ENCODE results near the gene NRAP.

Gene NRAP

DNA sequence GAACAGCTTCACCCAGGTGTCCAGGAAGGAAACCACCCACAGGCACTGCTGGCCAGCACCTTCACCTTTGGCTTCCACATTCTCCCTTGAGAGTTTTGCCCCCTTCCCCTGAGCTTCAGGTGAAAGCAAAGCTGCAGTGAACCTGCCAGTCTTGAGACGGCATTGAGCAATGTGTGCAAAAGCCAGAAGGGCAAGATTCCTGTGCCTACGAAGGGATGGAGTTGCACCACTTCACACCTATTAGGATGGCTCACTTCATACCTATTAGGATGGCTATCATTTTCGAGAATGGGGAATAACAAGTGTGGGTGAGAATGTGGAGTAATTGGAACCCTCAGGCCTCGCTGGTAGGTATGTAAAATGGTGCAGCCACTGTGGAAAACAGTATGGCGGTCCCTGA lies 103.8 kb downstream of the NRAP start:
- no peak for DNase-seq (ENCODE audit: low spot score)

DNA sequence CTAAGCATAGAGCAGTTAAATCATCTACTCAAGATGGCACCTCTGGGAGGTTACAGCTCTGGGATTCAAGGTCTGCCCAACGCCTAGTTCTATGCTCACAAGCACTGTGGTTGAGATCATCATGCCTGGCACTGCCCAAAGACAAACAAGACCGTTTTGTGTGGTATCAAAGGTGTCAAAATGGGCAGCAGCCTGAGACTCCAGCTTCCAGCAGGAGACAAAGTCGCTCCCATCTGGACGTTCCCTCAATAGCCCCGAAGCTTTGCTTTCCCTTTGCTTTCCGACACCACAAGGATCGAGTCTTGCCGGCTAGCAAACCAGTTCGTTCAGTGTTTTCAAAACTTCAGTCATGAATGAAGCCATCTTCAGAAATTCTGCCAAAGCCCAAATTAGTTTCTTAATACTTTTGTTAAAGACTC lies 105.9 kb downstream of the NRAP start:
- DNase-seq (ENCODE audit: low spot score) = no peak

DNA sequence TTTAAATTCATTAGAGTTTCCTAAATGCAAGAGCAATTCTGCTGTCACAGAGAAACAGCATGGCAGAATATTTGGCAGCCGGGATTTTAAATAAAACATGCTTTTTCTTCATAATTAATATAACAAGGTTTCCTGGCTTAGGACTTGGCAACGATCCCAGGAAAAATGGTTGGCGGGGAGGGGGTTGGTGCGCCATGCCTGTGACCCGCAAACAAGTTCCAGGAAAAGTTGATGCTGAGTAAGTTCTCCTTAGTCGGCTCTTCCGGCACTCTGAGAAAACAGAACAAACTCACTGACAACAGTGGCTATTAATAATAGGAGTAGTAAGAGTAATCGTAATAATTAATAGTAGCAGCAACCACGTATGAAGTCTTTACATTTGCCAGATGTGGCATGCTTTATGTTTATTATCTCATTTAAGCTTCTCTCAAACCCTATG lies 106.4 kb downstream of the NRAP start:
- DNase-seq (ENCODE audit: low spot score) = no peak

DNA sequence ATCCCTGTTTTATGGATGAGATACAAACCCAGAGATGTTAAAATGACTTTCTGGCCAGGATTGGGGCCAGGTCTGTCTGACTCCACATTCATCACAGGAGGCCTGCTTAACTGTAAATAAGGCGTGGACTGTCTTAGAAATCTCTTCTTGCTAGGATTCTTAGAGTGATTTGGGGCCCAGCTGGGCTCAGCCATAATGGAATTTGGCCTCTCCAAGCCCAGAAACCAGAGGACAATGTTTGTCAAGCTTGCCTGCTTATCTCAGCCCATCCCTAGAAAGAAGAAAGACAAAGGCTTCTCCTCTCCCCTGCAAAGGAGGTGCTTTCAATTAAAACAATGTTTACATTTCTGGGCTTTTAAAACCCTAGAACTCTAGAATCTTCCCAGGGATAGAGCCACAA lies 108.1 kb downstream of the NRAP start:
- DNase-seq (ENCODE audit: low spot score) = no peak

DNA sequence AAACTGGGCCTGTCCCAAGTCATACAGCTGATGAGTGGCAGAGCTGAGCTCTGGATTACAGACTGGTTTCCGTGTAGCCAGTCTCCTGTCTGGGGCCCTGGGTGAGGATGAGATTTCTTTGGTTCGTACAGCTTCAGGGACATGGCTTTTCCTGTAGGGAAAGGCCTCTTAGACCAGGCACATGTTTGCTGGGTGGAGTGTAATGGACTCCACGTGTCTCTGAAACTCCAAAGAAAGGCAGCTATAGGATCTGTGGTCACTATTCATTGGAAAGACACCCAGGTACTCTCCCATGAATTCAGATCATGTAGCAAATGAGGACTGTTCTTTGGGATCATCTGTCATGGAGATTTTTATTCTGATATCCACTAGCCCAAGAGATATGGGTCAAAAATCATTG lies 108.6 kb downstream of the NRAP start:
- DNase-seq (ENCODE audit: low spot score) = no peak

DNA sequence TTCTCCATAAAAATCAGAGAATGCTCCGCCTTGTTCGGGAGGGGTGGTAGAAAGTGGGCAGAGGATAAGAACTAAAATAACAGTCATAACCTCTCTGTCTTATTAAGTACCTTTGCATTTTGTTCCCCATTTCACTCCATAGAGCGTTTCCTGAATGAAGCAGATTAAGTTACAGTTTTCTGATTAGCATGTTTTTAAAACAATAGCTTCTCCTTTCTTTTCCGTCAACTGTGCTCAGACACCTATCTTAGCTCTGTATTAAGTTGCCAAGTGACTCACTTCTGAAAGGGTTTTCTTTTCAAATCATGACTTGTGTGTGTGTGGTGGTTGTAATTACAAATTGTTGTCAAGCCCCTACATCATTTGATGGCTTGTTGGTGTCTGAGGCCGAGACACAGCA lies 109.6 kb downstream of the NRAP start:
- DNase-seq (ENCODE audit: low spot score) = no peak

DNA sequence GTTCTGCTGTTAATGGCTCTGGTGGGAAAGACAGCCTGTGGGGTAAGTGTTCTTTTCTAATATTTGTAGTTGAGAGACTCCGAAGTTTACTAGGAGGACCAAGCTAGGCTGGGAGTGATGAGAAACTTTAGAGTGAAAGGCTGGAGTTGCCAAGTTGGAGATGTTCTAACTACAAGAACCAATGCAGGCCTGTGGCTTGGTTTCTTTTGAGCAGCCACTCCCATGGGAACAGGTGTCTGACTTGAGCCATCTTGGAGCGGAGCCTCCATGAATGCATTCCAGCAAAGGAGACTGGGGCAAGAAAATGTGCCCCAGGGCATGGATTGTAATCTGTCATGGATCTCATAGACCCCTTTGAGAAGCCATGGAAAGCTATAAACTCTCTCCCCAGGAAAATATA lies 110.7 kb downstream of the NRAP start:
- no peak for DNase-seq (ENCODE audit: low spot score)

DNA sequence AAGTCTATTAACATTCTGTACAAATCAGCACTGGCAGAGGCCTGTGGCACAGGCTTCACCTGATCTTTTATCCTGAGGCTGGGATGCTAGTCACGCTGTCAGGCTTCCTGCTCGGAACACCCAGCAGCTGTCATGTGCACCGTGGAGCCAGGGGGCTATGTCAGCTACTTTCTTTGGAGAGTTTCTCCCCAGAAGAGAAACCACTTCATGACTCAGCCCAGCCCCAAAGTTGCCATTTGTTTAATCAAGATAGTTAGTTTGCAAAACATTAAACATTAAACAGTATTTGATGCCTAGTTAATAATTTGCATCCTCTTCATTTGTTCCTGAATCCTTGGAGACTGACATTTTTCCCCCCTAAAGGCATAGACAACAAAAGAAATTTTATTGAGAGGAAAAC lies 111.1 kb downstream of the NRAP start, which contains the start of gene HABP2:
TSS of gene HABP2 (plus strand) at position 353 of the 400 bp plus-strand sequence. CDS start 69 bp downstream, outside the sequence.
- no peak for DNase-seq (ENCODE audit: low spot score)

DNA sequence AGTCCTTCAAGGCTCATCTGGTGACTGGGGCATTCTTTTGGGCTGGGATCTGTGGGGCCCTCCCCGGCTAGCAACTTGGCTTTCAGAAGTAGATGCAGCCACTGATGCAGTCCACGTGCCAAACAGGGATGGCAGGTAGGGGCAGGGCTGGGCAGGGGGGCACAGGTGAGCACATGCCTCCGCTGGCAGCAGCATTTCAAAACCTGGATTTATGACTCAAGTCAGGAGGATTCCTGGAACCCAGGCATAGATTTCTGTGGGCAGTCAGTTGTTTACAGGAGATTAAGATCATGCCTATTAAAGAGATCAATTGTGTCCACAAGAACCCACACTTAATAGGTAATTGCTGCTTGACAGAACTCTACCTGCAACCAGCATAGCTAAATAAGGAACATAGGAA lies 111.8 kb downstream of the NRAP start:
- no peak for DNase-seq (ENCODE audit: low spot score)

DNA sequence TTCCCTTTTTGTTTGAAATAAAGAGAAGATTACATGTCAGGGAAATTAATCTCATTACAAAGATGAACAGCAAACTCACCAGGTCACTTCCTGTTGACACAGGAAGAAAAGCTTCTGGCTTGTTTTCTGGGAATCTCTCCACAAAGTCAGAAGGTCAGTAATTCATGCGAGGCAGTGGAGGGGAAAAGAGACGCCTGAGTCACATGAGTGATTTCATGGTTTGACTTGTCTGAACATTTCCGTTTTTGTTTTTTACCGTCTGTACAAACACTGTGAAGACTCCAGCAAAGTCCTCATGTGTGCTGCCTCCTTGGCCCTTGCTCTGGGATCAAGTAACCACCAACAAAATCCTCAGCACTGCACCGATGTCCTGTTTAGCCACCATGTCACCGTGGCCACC lies 113.5 kb downstream of the NRAP start:
- DNase-seq (ENCODE audit: low spot score) = no peak

DNA sequence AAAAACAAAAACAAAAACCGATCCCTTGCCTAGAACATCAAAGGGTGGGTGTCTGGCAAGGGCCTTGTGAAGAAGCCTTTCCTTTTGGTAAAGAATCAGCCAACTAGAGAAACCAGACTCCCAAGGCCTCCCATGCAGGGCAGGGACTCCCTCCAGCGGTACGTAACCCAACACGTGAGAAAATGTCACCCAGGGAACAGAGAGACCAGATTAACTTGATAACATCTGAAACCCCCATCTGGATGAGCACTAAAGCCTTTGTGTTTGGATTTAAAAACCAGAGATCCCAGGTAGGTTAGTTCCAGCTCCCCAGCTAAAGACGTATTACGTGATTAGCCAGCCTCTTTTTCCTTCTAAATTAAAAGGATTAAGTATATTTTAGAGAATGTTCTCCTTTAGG lies 114.0 kb downstream of the NRAP start:
- DNase-seq (ENCODE audit: low spot score) = no peak

DNA sequence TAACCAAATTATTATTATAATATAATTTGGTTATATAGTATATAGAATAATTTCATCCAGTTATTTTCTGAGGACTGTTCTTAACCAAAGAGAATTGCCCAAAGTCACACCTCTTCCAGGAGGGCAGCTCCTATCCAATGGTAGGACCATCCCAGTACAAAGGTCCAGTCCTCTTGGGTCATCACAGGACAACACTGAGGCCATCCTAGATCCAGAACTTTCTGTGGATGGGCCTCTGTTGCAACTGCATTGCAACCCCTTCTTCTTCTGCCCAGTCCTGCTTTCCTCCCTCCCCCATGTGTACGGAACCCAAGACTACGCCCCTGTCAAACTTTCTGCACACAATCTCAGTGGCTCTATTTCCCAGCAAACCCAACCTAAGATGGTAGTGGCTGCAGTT lies 116.4 kb downstream of the NRAP start:
- DNase-seq (ENCODE audit: low spot score) = no peak

DNA sequence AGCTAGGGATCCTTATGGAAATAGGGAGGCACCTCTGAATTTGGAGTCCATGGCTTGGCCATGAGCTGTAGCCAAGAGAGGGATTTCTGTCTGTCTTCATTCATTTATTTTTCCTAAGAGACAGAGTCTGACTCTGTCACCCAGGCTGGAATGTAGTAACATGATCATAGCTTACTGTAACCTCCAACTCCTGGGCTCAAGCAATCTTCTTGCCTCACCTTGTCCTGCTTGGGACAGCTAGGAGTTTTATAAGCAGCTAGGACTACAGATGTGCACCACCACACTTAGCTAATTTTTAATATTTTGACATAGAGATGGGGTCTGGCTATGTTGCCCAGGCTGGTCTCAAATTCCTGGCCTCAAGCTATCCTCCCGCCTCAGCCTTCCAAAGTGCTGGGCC lies 119.4 kb downstream of the NRAP start:
- no peak for DNase-seq (ENCODE audit: low spot score)

DNA sequence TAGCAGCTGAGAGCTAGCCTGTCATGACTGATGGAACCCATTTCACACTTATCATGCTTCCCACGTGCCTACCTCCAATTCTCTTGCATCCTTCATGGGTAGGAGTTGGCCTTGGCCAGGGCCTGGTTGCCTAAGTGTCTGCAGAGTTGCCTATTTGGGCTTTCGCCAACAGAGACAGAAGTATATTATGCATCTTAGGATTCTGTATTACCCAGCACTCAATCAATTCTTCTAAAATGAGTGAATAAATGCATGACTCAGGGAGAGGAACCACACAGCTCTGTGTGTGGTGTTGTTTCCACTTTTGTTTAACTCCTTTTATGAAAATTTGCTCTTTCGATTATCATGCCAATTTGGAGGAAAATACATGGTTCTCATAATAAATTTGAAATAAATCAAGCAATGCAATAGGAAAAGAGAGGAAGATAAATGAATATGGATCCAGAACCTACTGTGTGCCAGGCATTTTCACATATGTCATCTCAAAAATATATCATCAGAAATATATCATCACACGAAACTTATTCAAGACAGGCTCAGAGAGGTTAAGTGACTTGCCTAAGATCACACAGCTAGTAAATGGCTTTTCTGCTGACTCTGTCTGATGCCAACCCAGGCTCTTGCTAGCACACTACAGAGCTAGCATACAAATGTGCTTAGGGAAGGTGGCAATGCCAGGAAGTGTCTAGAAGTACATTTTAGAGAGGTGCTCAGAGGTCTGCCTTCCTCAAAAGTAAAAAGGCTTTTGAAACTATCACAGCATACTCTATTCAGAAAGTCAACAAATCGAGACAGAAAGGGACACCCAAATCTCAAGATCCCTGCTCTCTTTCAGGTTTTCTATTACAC lies 120.5 kb downstream of the NRAP start:
- no peak for DNase-seq (ENCODE audit: low spot score)

DNA sequence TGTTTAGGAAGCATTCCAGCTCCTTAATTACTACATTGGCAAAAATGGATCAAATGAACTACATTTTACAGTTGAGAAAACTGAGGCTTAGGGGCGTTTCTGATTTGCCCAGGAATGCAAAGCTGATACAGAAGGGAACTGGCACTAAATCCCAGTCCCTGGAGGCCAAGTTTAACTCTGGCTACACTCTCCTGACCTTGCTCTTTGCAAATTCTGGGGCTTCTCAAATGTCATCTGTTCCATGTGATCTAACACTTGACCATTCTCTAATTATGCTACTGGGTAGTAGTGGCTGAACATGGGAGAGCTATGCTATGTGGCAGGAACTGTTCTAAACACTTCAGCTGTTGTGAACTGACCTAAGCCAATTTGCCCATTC lies 122.3 kb downstream of the NRAP start:
- DNase-seq (ENCODE audit: low spot score) = no peak

DNA sequence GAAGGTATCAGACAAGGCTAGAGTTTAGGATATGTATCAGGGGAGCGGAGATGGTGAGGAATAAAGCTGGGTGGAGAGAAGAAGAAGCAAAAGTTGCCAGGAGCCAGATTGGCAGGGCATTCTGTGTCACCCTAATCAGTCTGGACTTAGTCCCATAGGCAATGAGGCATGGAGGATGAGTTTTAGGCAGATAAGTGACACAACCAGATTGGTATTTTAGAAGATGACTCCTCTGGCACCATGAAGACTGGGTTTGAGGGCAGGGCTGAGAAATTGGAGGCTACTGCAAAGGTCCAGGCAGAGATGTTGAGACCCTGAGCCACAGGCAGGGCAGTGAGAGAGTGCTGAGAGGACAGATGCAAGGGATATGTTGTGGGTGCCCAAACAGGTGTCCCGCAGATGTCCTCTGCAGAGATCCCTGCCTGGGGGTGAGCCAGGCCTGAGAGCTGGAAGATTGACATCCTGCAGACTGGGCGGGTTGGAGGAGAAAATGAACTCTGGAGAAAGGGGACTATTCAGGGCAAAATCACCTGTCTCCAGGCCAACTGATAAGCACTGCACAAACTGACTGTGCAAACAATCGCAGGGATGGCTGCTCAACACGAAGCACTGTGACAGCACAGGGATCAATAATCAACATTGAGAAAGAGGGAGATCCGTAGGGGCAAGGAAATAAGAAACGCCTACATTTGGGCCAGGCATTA lies 122.8 kb downstream of the NRAP start:
- DNase-seq (ENCODE audit: low spot score) = no peak

DNA sequence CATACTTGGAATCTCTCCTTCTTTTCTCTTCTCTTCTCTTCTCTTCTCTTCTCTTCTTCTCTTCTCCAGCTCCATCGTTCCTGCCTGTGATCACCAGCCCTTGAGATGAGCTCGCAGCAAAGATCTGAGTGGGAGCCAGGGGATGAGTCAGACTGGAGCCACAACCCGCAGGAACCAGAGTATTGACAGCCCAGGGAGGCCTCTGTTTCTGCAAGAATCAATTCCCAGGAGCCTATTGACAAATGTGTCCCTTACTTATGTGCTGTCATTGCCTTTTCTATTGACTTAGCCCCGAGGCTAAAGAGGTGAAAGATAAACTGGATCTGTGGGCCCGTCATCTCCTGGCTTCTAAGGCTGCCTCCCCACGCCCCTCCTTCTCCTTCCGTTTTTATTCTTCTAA lies 124.1 kb downstream of the NRAP start:
- DNase-seq (ENCODE audit: low spot score) = no peak
